HCT116 (cell line): Measurements from ENCODE around the gene ABHD18. TPM values are rescaled to one million over a fixed set of nuclear protein-coding genes. Genes with fewer than 3 reads are reported as not detected.

Experiments
- ATAC-seq: fragments of 200-7000 bp; cut with Tn5 transposase; 2 replicates; pipeline ENCODE4 v1.9.1; 2020; ENCODE audit warnings: mild to moderate bottlenecking, moderate library complexity
- BruUV-seq: library from RNA; stranded (reverse); fragments of 400-500 nt; replicated peaks from 2 replicates; lab custom pipeline; 2021; lab: Mats Ljungman, UMichigan
- CTCF ChIA-PET: fragments of 300-600 bp; sonication (Branson Sonifier 250); formaldehyde crosslinking; loops from one replicate; lab custom pipeline; 2021; ENCODE audit warnings: antibody characterized with exemption; lab: Charles Lee
- POLR2A ChIA-PET: fragments of 300-600, 350-600 bp; sonication (Branson Sonifier 250); formaldehyde crosslinking; loops from one replicate; lab custom pipeline; 2021; ENCODE audit warnings: antibody characterized with exemption; lab: Charles Lee
- RAD21 ChIA-PET, 2 experiments: fragments of 300-600 bp; sonication (Branson Sonifier 250); formaldehyde crosslinking; loops; one replicate each; lab custom pipeline; 2023; ENCODE audit warnings: low total read pairs in 2 of 2; ENCODE audit not compliant: uncharacterized antibody in 2 of 2, unreplicated experiment in 2 of 2, low non-redundant PET in 1 of 2; lab: Charles Lee
- DNase-seq: peaks from one replicate; pipeline ENCODE4 v3.0.0-alpha.2; 2010; ENCODE audit warnings: low read depth, low spot score
- H2AFZ ChIP-seq: fragments of 200-600 bp; shearing (Covaris generic), sonication (generic); 2 replicates; pipeline ENCODE4 v1.6.1; 2017; ENCODE audit warnings: low read depth, mixed run types, mixed read lengths, antibody characterized with exemption, low read length; ENCODE audit not compliant: poor library complexity, severe bottlenecking
- H3K27ac ChIP-seq: 2 replicates; pipeline ENCODE4 v1.5.1; 2012; ENCODE audit warnings: low read depth, low read length
- H3K27me3 ChIP-seq: fragments of 200-600 bp; sonication (generic); 2 replicates; pipeline ENCODE4 v1.6.1; 2016; ENCODE audit warnings: mixed run types, low read length, mixed read lengths; ENCODE audit not compliant: insufficient read depth
- H3K36me3 ChIP-seq, 2 experiments: fragments of 200-500 bp in 1 of 2; fragments of 200-600 bp in 1 of 2; sonication (Bioruptor generic) in 1 of 2; sonication (generic) in 1 of 2; 2 replicates each; pipeline versions ENCODE4 v1.5.1 to v1.6.1; 2014 to 2016; ENCODE audit warnings: low read length in 2 of 2, inconsistent platforms in 1 of 2, mixed read lengths in 1 of 2, mixed run types in 1 of 2; ENCODE audit not compliant: insufficient read depth in 2 of 2, control insufficient read depth in 1 of 2
- H3K4me1 ChIP-seq, 2 experiments: fragments of 200-600 bp in 1 of 2; sonication (generic) in 1 of 2; 2 replicates each; pipeline versions ENCODE4 v1.5.1 to v1.6.1; 2012 to 2017; ENCODE audit warnings: low read length in 2 of 2, inconsistent platforms in 1 of 2, mild to moderate bottlenecking in 1 of 2, mixed read lengths in 1 of 2, mixed run types in 1 of 2, moderate library complexity in 1 of 2; ENCODE audit not compliant: insufficient read depth in 2 of 2, control insufficient read depth in 1 of 2
- H3K4me2 ChIP-seq: fragments of 200-600 bp; sonication (generic); 2 replicates; pipeline ENCODE4 v1.6.1; 2017; ENCODE audit warnings: mixed run types, low read length, mixed read lengths
- H3K4me3 ChIP-seq, 2 experiments: fragments of 200-600 bp in 1 of 2; sonication (generic) in 1 of 2; replicated peaks in 1 of 2; 2 replicates each; pipeline ENCODE4 v1.5.1; 2011 to 2016; ENCODE audit warnings: low read length in 2 of 2, control low read depth in 1 of 2, low read depth in 1 of 2, mild to moderate bottlenecking in 1 of 2, mixed read lengths in 1 of 2, mixed run types in 1 of 2
- H3K79me2 ChIP-seq: fragments of 200-600 bp; sonication (generic); 2 replicates; pipeline ENCODE4 v1.6.1; 2017; ENCODE audit warnings: mild to moderate bottlenecking, mixed run types, low read length, moderate library complexity, mixed read lengths; ENCODE audit not compliant: insufficient read depth
- H3K9ac ChIP-seq: fragments of 200-600 bp; sonication (generic); 2 replicates; pipeline ENCODE4 v1.6.1; 2016; ENCODE audit warnings: low read length, mixed read lengths
- H3K9me2 ChIP-seq: fragments of 200-600 bp; sonication (generic), shearing (Covaris generic); 2 replicates; pipeline ENCODE4 v1.6.1; 2017; ENCODE audit warnings: mixed run types, mild to moderate bottlenecking, moderate library complexity; ENCODE audit not compliant: insufficient read depth
- H3K9me3 ChIP-seq, 2 experiments: fragments of 200-500 bp in 1 of 2; fragments of 200-600 bp in 1 of 2; sonication (Bioruptor generic) in 1 of 2; sonication (generic) in 1 of 2; 2 replicates each; pipeline ENCODE4 v1.6.1; 2014 to 2017; ENCODE audit warnings: low read length in 2 of 2, mixed read lengths in 2 of 2, inconsistent platforms in 1 of 2, low read depth in 1 of 2, mild to moderate bottlenecking in 1 of 2, mixed run types in 1 of 2, moderate library complexity in 1 of 2; ENCODE audit not compliant: control insufficient read depth in 1 of 2, insufficient read depth in 1 of 2
- H4K20me1 ChIP-seq: fragments of 200-600 bp; sonication (generic), shearing (Covaris generic); 2 replicates; pipeline ENCODE4 v1.6.1; 2017; ENCODE audit warnings: mixed run types, mild to moderate bottlenecking, moderate library complexity; ENCODE audit not compliant: insufficient read depth
- EGR1 ChIP-seq: IDR thresholded peaks from 2 replicates; pipeline ENCODE4 v1.6.1; 2012; ENCODE audit warnings: low read depth
- EZH2 ChIP-seq: fragments of 200-600 bp; sonication (generic); IDR thresholded peaks from 2 replicates; pipeline ENCODE4 v1.6.1; 2017; ENCODE audit warnings: antibody characterized with exemption, mixed run types
- FOSL1 ChIP-seq: IDR thresholded peaks from 2 replicates; pipeline ENCODE4 v1.6.1; 2012; ENCODE audit warnings: low read depth
- SIN3A ChIP-seq: IDR thresholded peaks from 2 replicates; pipeline ENCODE4 v1.6.1; 2012; ENCODE audit warnings: low read depth
- SP1 ChIP-seq: IDR thresholded peaks from 2 replicates; pipeline ENCODE4 v1.6.1; 2012; ENCODE audit warnings: low read depth
- TCF7L2 ChIP-seq: IDR thresholded peaks from 2 replicates; pipeline ENCODE4 v1.7.0; 2011; ENCODE audit warnings: borderline replicate concordance, inconsistent platforms; ENCODE audit not compliant: insufficient read depth, insufficient read length; ENCODE audit errors: extremely low read depth
- ZFX ChIP-seq: fragments of 450-650 bp; IDR thresholded peaks from 2 replicates; pipeline ENCODE4 v1.6.1; 2017
- ZNF274 ChIP-seq: fragments of 200-500 bp; sonication (Bioruptor generic); IDR thresholded peaks from 2 replicates; pipeline ENCODE4 v1.6.1; 2014; ENCODE audit warnings: mild to moderate bottlenecking, low read depth, low read length, inconsistent platforms
- intact Hi-C: fragments of 100-400 bp; cut with micrococcal nuclease; formaldehyde crosslinking; loops from 2 replicates; pipeline ENCODE4 v1.10.0; 2022
- total RNA-seq: library from RNA; stranded (reverse); gene quantifications from one replicate; pipeline ENCODE4 v1.2.1, GENCODE V29; 2021; ENCODE audit not compliant: unreplicated experiment
- TF ChIP-seq, protein P1 (sequence below), 3 experiments: fragments of 200-600 bp in 1 of 3; sonication (generic) in 1 of 3; IDR thresholded peaks in 2 of 3; conservative IDR thresholded peaks in 1 of 3; 2 replicates each; pipeline ENCODE4 v1.5.1; 2012 to 2017; ENCODE audit warnings: low read depth in 2 of 3, low read length in 2 of 3, antibody characterized with exemption in 1 of 3, borderline replicate concordance in 1 of 3, control low read depth in 1 of 3, mild to moderate bottlenecking in 1 of 3, mixed read lengths in 1 of 3, mixed run types in 1 of 3, moderate library complexity in 1 of 3; ENCODE audit not compliant: insufficient read depth in 1 of 3
- TF ChIP-seq, protein P2 (sequence below): IDR thresholded peaks from 2 replicates; pipeline ENCODE4 v1.6.1; 2011; ENCODE audit warnings: mild to moderate bottlenecking, low read length, moderate library complexity; ENCODE audit not compliant: insufficient replicate concordance; ENCODE audit errors: extremely low read depth
- TF ChIP-seq, protein P3 (sequence below): IDR thresholded peaks from 2 replicates; pipeline ENCODE4 v1.6.1; 2012; ENCODE audit warnings: low read depth

The ABHD18 gene
- total RNA-seq, 1 experiment from 2014 or later = 9.7 TPM

DNA sequence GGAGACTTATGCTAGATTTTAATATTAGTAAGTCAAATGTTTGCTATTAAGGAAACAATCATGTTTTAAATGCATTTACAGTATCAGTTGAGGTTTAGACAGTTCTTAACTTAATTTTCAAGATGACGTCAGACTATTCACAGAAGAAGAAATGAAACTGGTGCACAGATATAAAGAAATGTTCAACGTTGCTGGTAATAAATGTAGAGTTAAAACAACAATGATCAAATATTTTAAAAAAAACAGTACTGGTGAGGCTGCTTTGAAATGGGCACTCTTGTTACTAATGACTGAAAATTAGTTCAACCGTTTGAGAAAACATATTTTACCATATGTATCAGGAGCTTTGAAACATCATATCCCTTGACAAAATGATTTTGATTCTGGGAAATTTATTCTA, 44.2 kb downstream of the ABHD18 start:
- peaks cover 0 to 3% of the 10 kb centered on the region in 2 experiments; a peak in 1 of 4 replicates for H3K36me3 ChIP-seq
- POLR2A ChIA-PET = no interaction called here
- no peak overlapping the region for H3K4me3 ChIP-seq
- no peaks in the 10 kb centered on the region for H3K4me1 ChIP-seq
- no peak overlapping the region for H3K9ac ChIP-seq
- no peaks in the 10 kb centered on the region for H3K27me3 ChIP-seq
- H3K9me3 ChIP-seq = no peaks in the 10 kb centered on the region
- no peaks in the 10 kb centered on the region for H3K79me2 ChIP-seq
- CTCF ChIA-PET = no interaction called here
- no peak overlapping the region for H3K4me2 ChIP-seq
- H2AFZ ChIP-seq = no peak overlapping the region
- ATAC-seq = no peak
- no peaks in the 10 kb centered on the region for H4K20me1 ChIP-seq
- no peak for DNase-seq
- no peak overlapping the region for H3K27ac ChIP-seq
- no TSS peak for BruUV-seq
- intact Hi-C loops = no loop called here
- no peak for TF ChIP-seq ZNF274
- no peak for TF ChIP-seq SP1
- TF ChIP-seq, all 23 proteins: peak for 0
- H3K9me2 ChIP-seq = no peaks in the 10 kb centered on the region
- RAD21 ChIA-PET = no interaction called here

DNA sequence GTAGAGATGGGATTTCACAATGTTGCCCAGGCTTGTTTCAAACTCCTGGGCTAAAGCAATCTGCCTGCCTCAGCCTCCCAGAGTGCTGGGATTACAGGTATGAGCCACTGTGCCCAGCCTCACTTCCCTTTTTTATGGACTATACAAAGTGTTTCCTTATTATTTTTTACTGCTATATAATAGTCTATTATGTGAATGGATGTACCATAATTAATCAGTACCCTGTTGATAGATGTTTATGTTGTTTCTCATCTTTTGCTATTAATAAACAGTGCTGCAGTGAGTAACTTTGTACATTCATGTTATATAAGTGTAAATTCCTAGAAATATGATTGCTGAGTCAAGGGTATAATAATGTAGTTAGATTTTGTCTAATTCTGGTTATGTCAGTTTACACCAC, 60.1 kb downstream of the ABHD18 start:
- Histone ChIP-seq H3K4me1 (no peaks in the 10 kb centered on the region), H3K36me3 (peaks cover 3 to 7% of the 10 kb centered on the region in 2 experiments; a peak in 2 of 4 replicates), H3K9me3 (no peaks in the 10 kb centered on the region), H3K27me3 (no peaks in the 10 kb centered on the region), H3K9me2 (no peaks in the 10 kb centered on the region), H3K4me3 (no peak overlapping the region), H3K79me2 (no peaks in the 10 kb centered on the region), H3K4me2 (no peak overlapping the region), H3K27ac (no peak overlapping the region), H2AFZ (no peak overlapping the region), H4K20me1 (0 out of 2 replicates have a peak, but pooled peaks cover 3% of the 10 kb centered on the region), H3K9ac (no peak overlapping the region)
- ChIA-PET RAD21 (no interaction called here), CTCF (no interaction called here), POLR2A (no interaction called here)
- DNase-seq (no peak), ATAC-seq (no peak)
- BruUV-seq = no TSS peak
- no peak for TF ChIP-seq EGR1
- TF ChIP-seq, protein P1, sequence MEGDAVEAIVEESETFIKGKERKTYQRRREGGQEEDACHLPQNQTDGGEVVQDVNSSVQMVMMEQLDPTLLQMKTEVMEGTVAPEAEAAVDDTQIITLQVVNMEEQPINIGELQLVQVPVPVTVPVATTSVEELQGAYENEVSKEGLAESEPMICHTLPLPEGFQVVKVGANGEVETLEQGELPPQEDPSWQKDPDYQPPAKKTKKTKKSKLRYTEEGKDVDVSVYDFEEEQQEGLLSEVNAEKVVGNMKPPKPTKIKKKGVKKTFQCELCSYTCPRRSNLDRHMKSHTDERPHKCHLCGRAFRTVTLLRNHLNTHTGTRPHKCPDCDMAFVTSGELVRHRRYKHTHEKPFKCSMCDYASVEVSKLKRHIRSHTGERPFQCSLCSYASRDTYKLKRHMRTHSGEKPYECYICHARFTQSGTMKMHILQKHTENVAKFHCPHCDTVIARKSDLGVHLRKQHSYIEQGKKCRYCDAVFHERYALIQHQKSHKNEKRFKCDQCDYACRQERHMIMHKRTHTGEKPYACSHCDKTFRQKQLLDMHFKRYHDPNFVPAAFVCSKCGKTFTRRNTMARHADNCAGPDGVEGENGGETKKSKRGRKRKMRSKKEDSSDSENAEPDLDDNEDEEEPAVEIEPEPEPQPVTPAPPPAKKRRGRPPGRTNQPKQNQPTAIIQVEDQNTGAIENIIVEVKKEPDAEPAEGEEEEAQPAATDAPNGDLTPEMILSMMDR (IDR thresholded peaks at IDR 0.05 in 2 of 3, conservative IDR thresholded peaks at IDR 0.05 in 1 of 3; ENCODE audit: borderline replicate concordance in 1 of 3, insufficient read depth in 1 of 3, low read depth in 2 of 3, low read length in 2 of 3) = no peak
- no peak for TF ChIP-seq TCF7L2
- TF ChIP-seq ZFX = no peak
- TF ChIP-seq, protein P2, sequence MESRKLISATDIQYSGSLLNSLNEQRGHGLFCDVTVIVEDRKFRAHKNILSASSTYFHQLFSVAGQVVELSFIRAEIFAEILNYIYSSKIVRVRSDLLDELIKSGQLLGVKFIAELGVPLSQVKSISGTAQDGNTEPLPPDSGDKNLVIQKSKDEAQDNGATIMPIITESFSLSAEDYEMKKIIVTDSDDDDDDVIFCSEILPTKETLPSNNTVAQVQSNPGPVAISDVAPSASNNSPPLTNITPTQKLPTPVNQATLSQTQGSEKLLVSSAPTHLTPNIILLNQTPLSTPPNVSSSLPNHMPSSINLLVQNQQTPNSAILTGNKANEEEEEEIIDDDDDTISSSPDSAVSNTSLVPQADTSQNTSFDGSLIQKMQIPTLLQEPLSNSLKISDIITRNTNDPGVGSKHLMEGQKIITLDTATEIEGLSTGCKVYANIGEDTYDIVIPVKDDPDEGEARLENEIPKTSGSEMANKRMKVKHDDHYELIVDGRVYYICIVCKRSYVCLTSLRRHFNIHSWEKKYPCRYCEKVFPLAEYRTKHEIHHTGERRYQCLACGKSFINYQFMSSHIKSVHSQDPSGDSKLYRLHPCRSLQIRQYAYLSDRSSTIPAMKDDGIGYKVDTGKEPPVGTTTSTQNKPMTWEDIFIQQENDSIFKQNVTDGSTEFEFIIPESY = no peak
- no peak for TF ChIP-seq SIN3A
- TF ChIP-seq FOSL1 = no peak
- TF ChIP-seq, protein P3, sequence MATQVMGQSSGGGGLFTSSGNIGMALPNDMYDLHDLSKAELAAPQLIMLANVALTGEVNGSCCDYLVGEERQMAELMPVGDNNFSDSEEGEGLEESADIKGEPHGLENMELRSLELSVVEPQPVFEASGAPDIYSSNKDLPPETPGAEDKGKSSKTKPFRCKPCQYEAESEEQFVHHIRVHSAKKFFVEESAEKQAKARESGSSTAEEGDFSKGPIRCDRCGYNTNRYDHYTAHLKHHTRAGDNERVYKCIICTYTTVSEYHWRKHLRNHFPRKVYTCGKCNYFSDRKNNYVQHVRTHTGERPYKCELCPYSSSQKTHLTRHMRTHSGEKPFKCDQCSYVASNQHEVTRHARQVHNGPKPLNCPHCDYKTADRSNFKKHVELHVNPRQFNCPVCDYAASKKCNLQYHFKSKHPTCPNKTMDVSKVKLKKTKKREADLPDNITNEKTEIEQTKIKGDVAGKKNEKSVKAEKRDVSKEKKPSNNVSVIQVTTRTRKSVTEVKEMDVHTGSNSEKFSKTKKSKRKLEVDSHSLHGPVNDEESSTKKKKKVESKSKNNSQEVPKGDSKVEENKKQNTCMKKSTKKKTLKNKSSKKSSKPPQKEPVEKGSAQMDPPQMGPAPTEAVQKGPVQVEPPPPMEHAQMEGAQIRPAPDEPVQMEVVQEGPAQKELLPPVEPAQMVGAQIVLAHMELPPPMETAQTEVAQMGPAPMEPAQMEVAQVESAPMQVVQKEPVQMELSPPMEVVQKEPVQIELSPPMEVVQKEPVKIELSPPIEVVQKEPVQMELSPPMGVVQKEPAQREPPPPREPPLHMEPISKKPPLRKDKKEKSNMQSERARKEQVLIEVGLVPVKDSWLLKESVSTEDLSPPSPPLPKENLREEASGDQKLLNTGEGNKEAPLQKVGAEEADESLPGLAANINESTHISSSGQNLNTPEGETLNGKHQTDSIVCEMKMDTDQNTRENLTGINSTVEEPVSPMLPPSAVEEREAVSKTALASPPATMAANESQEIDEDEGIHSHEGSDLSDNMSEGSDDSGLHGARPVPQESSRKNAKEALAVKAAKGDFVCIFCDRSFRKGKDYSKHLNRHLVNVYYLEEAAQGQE = no peak
- no peak for TF ChIP-seq EZH2
- intact Hi-C loops = no loop called here
